Right hindlimb (tissue), 1 donor: ENCODE measurements around the gene PHACTR2.
A peak's percentile ranks its signal among the peaks of the same experiment; 100 is the strongest.
"Not testable (repeated sequence)": the region's sequence is repeated elsewhere in the genome, so short reads cannot be mapped to it uniquely, and the experiment has no call there.

Experiments used
- DNase-seq: peaks from one replicate; pipeline ENCODE4 v3.0.0-alpha.2; 2018

PHACTR2 gene

GRCh38 chr6:143699430-143699825 is 21.7 kb downstream of the PHACTR2 start:
- DNase-seq: peak; percentile 64

DNA sequence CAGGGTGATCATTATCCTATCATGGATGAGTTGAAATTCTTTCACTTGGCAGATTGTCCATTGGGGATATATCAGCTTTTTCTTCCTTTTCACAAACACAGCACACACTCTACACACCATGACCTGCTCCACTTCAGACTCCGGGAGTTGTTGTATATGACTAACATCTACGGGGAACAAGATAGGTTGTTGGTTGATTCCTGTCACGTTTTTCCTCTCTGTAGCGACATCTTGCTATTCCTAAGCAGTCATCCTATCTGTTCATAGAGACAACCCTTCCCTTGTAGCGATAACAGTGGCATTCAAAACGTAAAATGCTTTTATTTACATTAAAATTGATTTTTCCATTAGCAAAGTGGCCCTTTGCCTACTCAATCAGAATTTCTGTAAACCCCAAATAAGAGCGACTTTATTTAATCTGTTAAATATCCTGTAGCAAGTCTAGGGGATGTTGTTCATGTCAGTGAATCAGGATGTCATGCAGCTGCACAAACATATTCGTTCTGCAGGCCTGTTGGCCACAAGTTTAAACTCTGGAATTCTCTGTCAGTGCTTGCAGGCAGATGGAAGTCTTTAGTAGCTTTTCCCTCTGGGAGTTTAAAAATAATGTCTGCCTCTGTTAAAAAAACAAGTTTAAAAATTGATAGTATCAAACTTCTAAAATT is 23.1 kb downstream of the PHACTR2 start:
- peak; percentile 77 for DNase-seq

DNA sequence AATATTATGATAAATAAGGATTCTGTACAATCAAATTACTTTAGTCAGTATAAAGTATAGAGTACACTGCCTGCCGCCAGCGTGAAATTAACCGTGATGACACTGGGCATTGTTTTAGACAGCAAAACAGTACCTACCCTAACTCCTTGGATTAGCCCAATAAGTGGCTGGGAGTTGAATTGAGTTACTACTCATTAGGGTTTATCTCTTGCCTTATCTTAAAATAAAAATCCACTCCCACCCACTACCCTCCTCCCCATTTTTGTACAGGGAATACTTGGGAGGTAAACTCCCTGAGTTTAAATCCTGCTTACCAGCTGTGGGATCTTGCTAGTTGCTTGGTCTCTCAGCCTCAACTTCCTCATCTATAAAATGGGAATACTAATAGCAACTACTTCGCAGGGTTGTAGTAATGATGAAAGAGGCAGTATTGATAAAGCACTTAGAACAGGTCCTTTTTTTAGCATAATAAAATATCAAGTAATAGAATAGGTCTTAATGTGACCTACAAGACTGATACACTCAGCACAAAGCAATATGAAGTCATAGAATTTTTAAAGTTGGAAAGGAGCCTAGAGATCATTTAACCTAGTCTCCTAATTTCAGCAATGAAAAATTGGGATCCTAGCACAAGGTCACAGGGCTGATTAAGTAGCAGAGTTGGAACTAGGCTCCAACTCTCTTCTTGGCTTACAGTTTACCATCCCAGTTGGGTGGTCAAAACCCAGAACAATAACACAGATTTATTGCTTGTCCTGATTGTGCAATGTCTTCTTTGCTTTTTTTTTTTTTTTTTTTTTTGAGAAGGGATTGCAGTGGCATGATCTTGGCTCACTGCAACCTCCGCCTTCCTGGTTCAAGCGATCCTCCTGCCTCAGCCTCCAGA is 23.8 kb downstream of the PHACTR2 start:
- DNase-seq: no peak

GRCh38 chr6:143705569-143705968 is 27.8 kb downstream of the PHACTR2 start:
- no peak for DNase-seq

- no peak for DNase-seq
Observed at GRCh38 chr6:143707697-143708096, 29.9 kb downstream of the PHACTR2 start.

GRCh38 chr6:143708889-143709288 is 31.1 kb downstream of the PHACTR2 start:
- no peak for DNase-seq

GRCh38 chr6:143711714-143712113 is 33.9 kb downstream of the PHACTR2 start:
- no peak for DNase-seq

GRCh38 chr6:143718472-143718871 is 40.7 kb downstream of the PHACTR2 start:
- no peak for DNase-seq

- DNase-seq: no peak
Observed at GRCh38 chr6:143721642-143722041, 43.9 kb downstream of the PHACTR2 start.

DNA sequence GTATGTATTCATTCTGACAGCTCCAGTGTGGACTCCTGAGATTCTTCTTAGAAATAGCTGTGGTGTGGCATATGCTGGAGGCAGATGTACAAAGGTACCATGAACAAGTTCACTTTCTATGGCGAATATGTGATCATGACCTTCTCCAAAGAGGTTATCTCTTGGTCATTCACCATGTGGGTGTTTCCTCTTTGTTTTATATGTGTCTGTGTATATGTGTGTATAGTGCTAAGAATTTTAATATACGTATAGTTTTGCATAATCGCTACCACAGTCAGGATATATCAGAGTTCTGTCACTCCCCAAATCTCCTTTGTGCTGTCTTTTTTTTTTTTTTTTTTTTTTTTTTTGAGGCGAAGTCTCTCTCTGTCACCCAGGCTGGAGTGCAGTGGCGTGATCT is 47.1 kb downstream of the PHACTR2 start:
- no peak for DNase-seq

DNA sequence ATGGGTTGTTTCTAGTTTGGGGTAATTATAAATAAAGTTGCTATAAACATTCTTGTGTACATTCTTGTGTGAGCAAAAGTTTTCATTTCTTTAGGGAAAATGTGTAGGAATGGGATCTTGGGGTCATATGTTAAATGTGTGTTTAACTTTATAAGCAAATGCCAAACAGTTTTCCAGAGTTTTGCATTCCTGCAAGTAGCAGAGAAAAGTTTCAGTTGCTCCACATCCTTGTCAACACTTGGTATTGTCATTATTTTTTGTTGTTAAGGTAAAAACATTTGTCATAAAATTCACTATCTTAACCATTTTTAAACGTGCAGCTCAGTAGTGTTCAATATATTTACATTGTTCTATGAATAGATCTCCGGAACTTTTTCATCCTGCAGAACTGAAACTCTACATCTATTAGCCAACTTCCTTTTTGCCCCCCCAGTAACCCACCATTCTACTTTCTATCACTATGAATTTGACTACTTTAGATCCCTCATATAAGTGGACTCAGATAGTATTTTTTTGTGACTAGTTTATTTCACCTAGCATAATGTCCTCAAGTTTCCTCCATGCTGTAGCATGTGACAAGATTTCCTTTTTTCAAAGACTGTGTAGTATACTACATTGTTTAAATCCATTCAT is 48.4 kb downstream of the PHACTR2 start:
- DNase-seq: no peak

GRCh38 chr6:143727035-143727434 is 49.3 kb downstream of the PHACTR2 start:
- DNase-seq: no peak

GRCh38 chr6:143731789-143732188 is 54.0 kb downstream of the PHACTR2 start:
- DNase-seq: no peak

DNA sequence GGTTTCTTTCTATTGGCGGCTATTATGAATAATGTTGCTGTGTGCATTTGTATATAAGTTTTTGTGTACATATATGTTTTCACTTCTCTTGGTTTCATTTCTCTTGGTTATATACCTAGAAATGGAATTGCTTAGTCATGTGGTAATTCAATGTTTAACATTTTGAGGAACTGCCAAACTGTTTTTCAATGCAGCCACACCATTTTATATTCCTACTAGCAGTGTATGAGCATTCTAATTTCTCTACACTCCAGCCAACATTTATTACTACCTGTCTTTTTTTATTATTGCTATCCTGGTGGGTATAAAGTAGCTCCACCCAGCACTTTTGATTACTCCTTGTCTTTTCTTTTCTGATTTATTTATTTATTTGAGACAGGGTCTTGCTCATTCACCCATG is 54.8 kb downstream of the PHACTR2 start:
- no peak for DNase-seq

GRCh38 chr6:143733510-143733909 is 55.7 kb downstream of the PHACTR2 start:
- DNase-seq: no peak

DNA sequence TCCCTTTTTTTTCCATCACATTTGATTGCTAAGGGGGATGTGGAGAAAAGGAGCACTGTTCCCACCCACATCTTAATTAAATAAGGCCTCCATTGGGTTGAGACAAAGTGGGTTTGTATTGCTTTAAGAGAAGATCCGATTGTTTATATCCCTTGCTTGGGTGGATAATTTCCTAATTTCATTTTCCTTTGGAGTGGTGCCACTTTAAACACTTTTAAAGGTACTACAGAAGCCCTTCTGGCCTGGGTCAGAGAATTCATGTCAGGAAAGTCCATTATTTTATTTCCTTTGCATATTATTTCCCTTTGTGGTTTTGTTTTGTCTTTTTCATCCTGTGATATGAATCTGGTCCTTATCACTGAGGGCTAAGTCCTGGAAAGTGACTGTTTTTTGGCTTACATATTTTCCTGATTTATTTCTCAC is 56.9 kb downstream of the PHACTR2 start:
- DNase-seq: no peak

DNA sequence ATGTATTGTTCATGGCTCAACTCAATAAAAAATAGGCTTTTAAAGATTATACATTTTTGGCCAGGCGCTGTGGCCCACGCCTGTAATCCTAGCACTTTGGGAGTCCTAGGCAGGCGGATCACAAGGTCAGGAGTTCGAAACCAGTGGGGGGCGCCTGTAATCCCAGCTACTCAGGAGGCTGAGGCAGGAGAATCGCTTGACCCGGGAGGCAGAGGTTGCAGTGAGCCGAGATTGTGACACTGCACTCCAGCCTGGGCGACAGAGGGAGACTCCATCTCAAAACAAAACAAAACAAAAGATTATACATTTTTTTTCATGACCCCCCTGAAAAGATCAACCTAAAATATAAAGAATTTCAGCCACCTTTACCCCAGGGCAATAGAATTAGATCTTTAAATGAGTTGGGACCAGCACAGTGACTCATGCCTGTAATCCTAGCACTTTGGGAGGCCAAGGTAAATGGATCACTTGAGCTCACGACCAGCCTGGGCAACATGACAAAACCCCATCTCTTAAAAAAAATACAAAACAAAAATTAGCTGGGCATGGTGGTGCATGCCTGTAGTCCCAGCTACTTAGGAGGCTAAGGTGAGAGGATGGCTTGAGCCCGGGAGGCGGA is 60.4 kb downstream of the PHACTR2 start:
- not testable (repeated sequence) for DNase-seq

DNA sequence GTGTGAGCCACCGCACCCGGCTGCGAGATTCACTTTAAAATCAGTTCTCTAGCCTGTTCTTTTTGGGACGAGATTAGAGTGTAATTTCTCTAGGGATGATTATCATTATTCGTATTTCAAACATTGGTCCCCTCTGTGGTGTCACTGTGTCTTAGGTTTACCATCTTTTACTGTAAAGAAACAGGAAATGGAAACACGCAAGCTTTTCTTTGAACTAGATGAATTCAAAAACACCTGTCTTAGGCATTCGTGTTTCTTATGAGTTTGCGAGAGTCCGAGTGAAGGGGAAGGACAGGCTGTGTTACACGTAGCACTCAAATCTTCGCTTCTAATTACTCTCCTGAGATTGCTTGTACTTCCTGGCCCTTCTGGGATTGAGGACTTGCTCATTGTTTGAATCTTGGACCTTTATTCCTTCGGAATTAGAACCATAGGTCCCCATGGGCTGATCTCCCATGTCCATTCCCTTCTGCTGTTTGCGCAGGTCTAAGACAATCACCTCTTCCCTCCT is 61.6 kb downstream of the PHACTR2 start:
- DNase-seq: no peak

GRCh38 chr6:143740213-143740612 is 62.4 kb downstream of the PHACTR2 start:
- DNase-seq: no peak

- no peak for DNase-seq
Observed at GRCh38 chr6:143741480-143741879, 63.7 kb downstream of the PHACTR2 start.

DNA sequence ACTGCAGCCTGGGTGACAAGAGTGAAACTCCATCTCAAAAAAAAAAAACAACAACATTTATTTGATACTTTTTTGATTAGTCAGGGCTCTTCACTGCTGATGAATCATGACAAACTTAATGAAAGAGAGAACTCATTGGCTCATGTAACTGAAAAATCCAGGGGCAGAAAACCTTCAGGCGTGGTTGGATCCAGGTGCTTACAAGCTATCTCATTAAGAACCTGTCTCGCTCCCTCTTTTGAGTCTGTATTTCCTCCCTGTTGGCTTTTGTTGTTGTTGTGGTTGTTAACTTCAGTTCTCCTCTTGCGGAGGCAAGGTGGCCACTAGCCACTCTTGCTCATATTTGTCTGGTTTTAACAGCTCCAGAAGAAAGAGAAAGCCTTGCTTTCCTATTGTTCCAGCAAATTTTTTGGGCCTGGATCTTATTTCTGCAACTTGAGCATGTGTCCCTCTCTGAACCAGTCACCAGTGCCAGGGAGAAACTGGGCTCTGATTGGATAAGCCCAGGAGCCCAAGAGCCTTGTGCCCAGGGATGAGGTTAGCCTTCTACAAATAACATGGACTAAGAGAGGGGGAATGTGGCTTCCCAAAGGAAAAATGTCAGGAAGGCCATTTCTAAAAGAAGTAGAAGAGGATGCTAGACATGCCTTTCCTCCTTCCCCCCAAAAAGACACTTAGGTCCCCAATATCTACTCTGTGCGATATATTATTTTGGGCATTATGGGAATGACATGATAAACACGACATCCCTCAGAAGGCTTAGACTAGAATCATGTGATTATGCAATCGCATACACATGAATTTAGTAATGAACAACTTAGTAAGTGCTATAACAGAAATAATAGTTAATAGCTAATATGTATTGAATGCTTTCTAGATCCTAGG is 64.5 kb downstream of the PHACTR2 start:
- no peak for DNase-seq

- DNase-seq: no peak
Observed at GRCh38 chr6:143742955-143743255, 65.1 kb downstream of the PHACTR2 start.
